ENCODE measurements around the gene PMEPA1.

- TF ChIP-seq SMAD5 (IDR thresholded peaks at IDR 0.05; ENCODE audit: low read depth) = no peak
- no peak for TF ChIP-seq EGR1 (IDR thresholded peaks at IDR 0.05; ENCODE audit: borderline replicate concordance in 1 of 2, low read depth in 2 of 2, low read length in 2 of 2)
- TF ChIP-seq RUNX3 (IDR thresholded peaks at IDR 0.05; ENCODE audit: low read length) = no peak
- TF ChIP-seq ZBED1 (IDR thresholded peaks at IDR 0.05; ENCODE audit: borderline replicate concordance) = no peak
- no peak for TF ChIP-seq ZBTB40 (IDR thresholded peaks at IDR 0.05; ENCODE audit: borderline replicate concordance)
- TF ChIP-seq NR2C2 (IDR thresholded peaks at IDR 0.05; ENCODE audit: borderline replicate concordance, control insufficient read depth, insufficient read length, low read depth) = no peak
- no peak for TF ChIP-seq ZZZ3 (IDR thresholded peaks at IDR 0.05; ENCODE audit: control insufficient read depth, insufficient read length, low read depth)
Measured at GRCh38 chr20:57719951-57720350, 10.1 kb upstream of the PMEPA1 start.
